ENCODE results near the gene NAIF1. TPM values are rescaled to one million over a fixed set of nuclear protein-coding genes. Genes with fewer than 3 reads are reported as not detected.
"Not testable (repeated sequence)": the region's sequence is repeated elsewhere in the genome, so short reads cannot be mapped to it uniquely, and the experiment has no call there.

The NAIF1 gene
- total RNA-seq, 1 donor from 2014 or later: 11.8 TPM

DNA sequence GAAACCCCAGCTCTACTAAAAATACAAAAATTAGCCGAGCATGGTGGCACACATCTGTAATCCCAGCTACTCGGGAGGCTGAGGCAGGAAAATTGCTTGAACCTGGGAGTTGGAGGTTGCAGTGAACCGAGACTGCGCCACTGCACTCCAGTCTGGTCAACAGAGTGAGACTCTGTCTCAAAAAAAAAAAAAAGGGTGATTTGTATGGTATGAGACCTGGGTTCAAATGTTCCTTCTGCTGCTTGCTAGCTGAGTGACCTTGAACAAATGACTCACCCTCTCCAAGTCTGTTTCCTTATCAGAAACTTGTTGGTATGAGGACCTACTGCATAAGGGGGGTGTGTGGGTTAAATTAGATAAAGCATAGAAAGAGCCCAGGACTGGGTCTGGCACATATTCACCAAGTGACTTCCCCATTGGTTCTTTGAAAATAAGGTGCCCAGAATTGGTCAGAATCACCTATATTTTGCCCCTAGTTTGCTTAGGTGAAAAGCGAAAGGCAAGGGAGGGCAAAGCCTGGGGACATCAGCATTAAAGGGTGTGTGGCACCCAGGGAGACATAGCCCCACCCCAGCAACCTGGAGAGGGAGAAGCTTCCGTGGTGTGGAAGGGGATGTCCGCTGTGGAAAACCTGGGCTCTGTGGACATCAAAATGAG, 10.9 kb upstream of the NAIF1 start:
- Histone ChIP-seq H3K27ac (peak overlapping the region; percentile 73), H3K36me3 (peaks cover 5% of the 10 kb centered on the region), H3K9me3 (no peaks in the 10 kb centered on the region), H3K4me1 (peaks cover 60% of the 10 kb centered on the region), H3K27me3 (no peaks in the 10 kb centered on the region), H3K4me3 (no peak overlapping the region)
- intact Hi-C loops (cut with DNase I): no loop called here
- DNase-seq: no peak
- no peak for TF ChIP-seq CTCF (IDR thresholded peaks at IDR 0.05)
- ATAC-seq: peak; percentile 5

GRCh38 chr9:128073253-128073886, 6.2 kb upstream of the NAIF1 start:
- peak overlapping the region; percentile 79 for H3K27ac ChIP-seq
- no peaks in the 10 kb centered on the region for H3K27me3 ChIP-seq
- no peak overlapping the region for H3K4me3 ChIP-seq
- no peak for ATAC-seq
- intact Hi-C loops (cut with DNase I): no loop called here
- peaks cover 53% of the 10 kb centered on the region for H3K4me1 ChIP-seq
- no peak for DNase-seq
- H3K9me3 ChIP-seq: no peaks in the 10 kb centered on the region
- no peak for TF ChIP-seq CTCF (IDR thresholded peaks at IDR 0.05)
- H3K36me3 ChIP-seq: no peaks in the 10 kb centered on the region

GRCh38 chr9:128072144-128073021, 5.3 kb upstream of the NAIF1 start:
- intact Hi-C loops (cut with DNase I): no loop called here
- ATAC-seq (no peak), DNase-seq (peak; percentile 74)
- Histone ChIP-seq H3K9me3 (no peaks in the 10 kb centered on the region), H3K36me3 (no peaks in the 10 kb centered on the region), H3K27ac (peak overlapping the region; percentile 79), H3K4me1 (peaks cover 44% of the 10 kb centered on the region), H3K4me3 (peak overlapping the region; percentile 18), H3K27me3 (no peaks in the 10 kb centered on the region)
- no peak for TF ChIP-seq CTCF (IDR thresholded peaks at IDR 0.05)

DNA sequence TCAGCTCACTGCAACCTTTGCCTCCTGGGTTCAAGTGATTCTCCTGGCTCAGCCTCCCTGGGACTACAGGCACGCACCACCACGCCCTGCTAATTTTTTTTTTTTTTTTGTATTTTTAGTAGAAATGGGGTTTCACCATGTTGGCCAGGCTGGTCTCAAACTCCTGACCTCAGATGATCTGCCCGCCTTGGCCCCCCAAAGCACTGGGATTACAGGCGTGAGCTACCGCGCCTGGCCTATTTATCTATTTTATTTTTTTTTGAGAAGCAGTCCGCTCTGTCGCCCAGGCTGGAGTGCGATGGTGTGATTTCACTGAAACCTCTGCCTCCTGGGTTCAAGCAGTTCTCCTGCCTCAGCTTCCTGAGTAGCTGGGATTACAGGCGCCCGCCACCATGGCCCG, 4.4 kb upstream of the NAIF1 start:
- intact Hi-C loops (cut with DNase I); ATAC-seq; H3K36me3 ChIP-seq; H3K27me3 ChIP-seq; H3K9me3 ChIP-seq; DNase-seq: not testable (repeated sequence)
- Histone ChIP-seq H3K4me3 (peak overlapping the region; percentile 18), H3K4me1 (peaks cover 48% of the 10 kb centered on the region), H3K27ac (peak overlapping the region; percentile 79)

- TF ChIP-seq CTCF (IDR thresholded peaks at IDR 0.05): no peak
- Histone ChIP-seq H3K27ac (peak overlapping the region; percentile 79), H3K36me3 (no peaks in the 10 kb centered on the region), H3K27me3 (no peaks in the 10 kb centered on the region), H3K4me1 (peaks cover 54% of the 10 kb centered on the region), H3K9me3 (no peaks in the 10 kb centered on the region), H3K4me3 (no peak overlapping the region)
- DNase-seq (no peak), ATAC-seq (no peak)
- intact Hi-C loops (cut with DNase I): no loop called here
Measured at GRCh38 chr9:128070874-128071273, 3.8 kb upstream of the NAIF1 start.

All from upper lobe of right lung (tissue), 1 donor.